Brain microvascular endothelial cell (primary cell): ENCODE measurements around the gene AMOTL2.

Experiments
- DNase-seq: peaks from one replicate; pipeline ENCODE4 v3.0.0-alpha.2; 2020
- H3K27ac ChIP-seq: fragments of 250-450 bp; sonication (Bioruptor Pico); 2 replicates; pipeline ENCODE4 v1.5.1; 2020; ENCODE audit warnings: mild to moderate bottlenecking, moderate library complexity
- H3K27me3 ChIP-seq: fragments of 250-450 bp; sonication (Bioruptor Pico); replicated peaks from 2 replicates; pipeline ENCODE4 v1.5.1; 2020; ENCODE audit warnings: mild to moderate bottlenecking
- H3K36me3 ChIP-seq: fragments of 250-450 bp; sonication (Bioruptor Pico); replicated peaks from 2 replicates; pipeline ENCODE4 v1.5.1; 2020; ENCODE audit warnings: mild to moderate bottlenecking
- H3K4me3 ChIP-seq: 2 replicates; pipeline ENCODE4 v1.5.1; 2011; ENCODE audit warnings: low read depth, mild to moderate bottlenecking, control low read depth, low read length, moderate library complexity
- in situ Hi-C: cut with HindIII; loops from 2 replicates; pipeline ENCODE4 v1.10.0; 2017; ENCODE audit warnings: low sequenced_read_pairs, low pct_ligation_motif_present
- TF ChIP-seq, protein P1 (sequence below): IDR thresholded peaks from 2 replicates; pipeline ENCODE4 v1.5.1; 2011; ENCODE audit warnings: low read depth, mild to moderate bottlenecking, moderate library complexity, low read length, control low read depth, inconsistent platforms; ENCODE audit errors: missing control alignments

The AMOTL2 gene

GRCh38 chr3:134370611-134371531 is 3.4 kb downstream of the AMOTL2 start:
- in situ Hi-C loops, result no loop called here
- Histone ChIP-seq H3K36me3 (peaks cover 58% of the 10 kb centered on the region), H3K4me3 (no peak overlapping the region)

GRCh38 chr3:134369861-134370596 is 4.2 kb downstream of the AMOTL2 start:
- H3K36me3 ChIP-seq, result peaks cover 66% of the 10 kb centered on the region
- no peak for DNase-seq
- peak overlapping the region; percentile 3 for H3K4me3 ChIP-seq
- peak overlapping the region; percentile 98 for H3K27ac ChIP-seq
- TF ChIP-seq, protein P1, sequence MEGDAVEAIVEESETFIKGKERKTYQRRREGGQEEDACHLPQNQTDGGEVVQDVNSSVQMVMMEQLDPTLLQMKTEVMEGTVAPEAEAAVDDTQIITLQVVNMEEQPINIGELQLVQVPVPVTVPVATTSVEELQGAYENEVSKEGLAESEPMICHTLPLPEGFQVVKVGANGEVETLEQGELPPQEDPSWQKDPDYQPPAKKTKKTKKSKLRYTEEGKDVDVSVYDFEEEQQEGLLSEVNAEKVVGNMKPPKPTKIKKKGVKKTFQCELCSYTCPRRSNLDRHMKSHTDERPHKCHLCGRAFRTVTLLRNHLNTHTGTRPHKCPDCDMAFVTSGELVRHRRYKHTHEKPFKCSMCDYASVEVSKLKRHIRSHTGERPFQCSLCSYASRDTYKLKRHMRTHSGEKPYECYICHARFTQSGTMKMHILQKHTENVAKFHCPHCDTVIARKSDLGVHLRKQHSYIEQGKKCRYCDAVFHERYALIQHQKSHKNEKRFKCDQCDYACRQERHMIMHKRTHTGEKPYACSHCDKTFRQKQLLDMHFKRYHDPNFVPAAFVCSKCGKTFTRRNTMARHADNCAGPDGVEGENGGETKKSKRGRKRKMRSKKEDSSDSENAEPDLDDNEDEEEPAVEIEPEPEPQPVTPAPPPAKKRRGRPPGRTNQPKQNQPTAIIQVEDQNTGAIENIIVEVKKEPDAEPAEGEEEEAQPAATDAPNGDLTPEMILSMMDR, result no peak
- no peaks in the 10 kb centered on the region for H3K27me3 ChIP-seq
- in situ Hi-C loops, result no loop called here

More at GRCh38 chr3:134370611-134371531, 3.4 kb downstream of the AMOTL2 start:
- TF ChIP-seq, protein P1, result no peak
- H3K27ac ChIP-seq, result peak overlapping the region; percentile 98
- no peaks in the 10 kb centered on the region for H3K27me3 ChIP-seq
- no peak for DNase-seq

GRCh38 chr3:134369231-134369741 is 5.0 kb downstream of the AMOTL2 start:
- peak; percentile 75 for DNase-seq
- Histone ChIP-seq H3K27me3 (no peaks in the 10 kb centered on the region), H3K27ac (peak overlapping the region; percentile 98), H3K4me3 (no peak overlapping the region), H3K36me3 (peaks cover 74% of the 10 kb centered on the region)
- in situ Hi-C loops, result no loop called here
- TF ChIP-seq, protein P1, result no peak

- H3K27me3 ChIP-seq, result no peaks in the 10 kb centered on the region
- no peak for DNase-seq
- H3K36me3 ChIP-seq, result peaks cover 76% of the 10 kb centered on the region
- in situ Hi-C loops, result no loop called here
- no peak overlapping the region for H3K4me3 ChIP-seq
- TF ChIP-seq, protein P1, result no peak
- peak overlapping the region; percentile 98 for H3K27ac ChIP-seq
Measured at GRCh38 chr3:134368751-134369105, 5.5 kb downstream of the AMOTL2 start.

DNA sequence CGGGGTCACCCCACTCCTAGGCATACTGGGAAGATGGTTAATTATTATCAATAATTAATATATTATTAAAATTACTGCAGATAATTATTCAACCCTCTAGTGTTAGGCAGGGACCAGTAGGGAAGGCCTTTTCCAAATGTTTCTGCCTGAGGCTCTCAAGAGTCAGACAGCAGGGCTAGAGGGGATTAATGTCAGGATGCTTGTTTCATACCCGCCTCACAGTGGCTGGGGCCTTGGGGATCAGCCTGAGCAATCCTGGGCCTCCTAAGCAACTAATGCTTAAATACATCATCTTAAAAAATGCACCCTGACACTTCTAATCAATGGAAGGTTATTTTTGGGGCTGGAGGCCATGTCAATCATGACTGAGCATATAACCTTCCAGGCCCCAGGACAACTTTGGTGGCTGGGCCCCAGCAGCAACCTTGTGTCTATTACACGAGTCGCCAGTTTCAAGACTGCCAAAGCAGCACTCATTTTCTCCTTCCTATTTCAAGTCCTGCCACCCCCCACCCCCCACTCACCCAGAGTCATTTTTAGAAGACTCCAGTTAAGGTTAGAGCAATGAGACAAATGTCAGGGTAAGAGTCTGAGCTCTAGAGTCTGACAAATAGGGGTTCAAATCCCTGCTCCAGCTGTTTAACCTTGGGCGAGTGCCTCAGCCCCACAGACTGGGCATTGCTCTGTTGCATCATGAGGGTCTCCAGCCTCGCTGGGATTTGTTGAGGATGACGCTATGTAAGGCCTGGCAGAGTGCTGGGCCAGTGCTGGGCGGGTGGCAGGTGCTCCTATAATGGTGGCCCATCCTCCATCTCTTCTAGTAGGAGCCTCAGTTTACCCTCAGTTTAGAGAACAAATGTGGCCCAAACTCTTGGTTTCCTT is 6.1 kb downstream of the AMOTL2 start:
- H3K36me3 ChIP-seq, result peaks cover 79% of the 10 kb centered on the region
- in situ Hi-C loops, result no loop called here
- peak overlapping the region; percentile 98 for H3K27ac ChIP-seq

More for the DNA sequence above, 6.1 kb downstream of the AMOTL2 start:
- TF ChIP-seq, protein P1, result no peak
- Histone ChIP-seq H3K4me3 (no peak overlapping the region), H3K27me3 (no peaks in the 10 kb centered on the region)
- no peak for DNase-seq
